CD14-positive monocyte (primary cell): ENCODE data around the gene POP7. TPM values are rescaled to one million over a fixed set of nuclear protein-coding genes. Genes with fewer than 3 reads are reported as not detected.
A peak's percentile ranks its signal among the peaks of the same experiment; 100 is the strongest.

Source experiments
- DNase-seq, 3 donors: peaks; one replicate each; pipeline ENCODE4 v3.0.0-alpha.2; 2011 to 2022
- H2AFZ ChIP-seq: 2 replicates; pipeline ENCODE4 v1.6.0; 2012; ENCODE audit warnings: mild to moderate bottlenecking, low read depth, low read length, inconsistent platforms; ENCODE audit not compliant: insufficient read depth, poor library complexity, severe bottlenecking
- H3K27ac ChIP-seq, 2 donors: 1 replicate in 1 of 2; 2 replicates in 1 of 2; pipeline ENCODE4 v1.5.1; 2012 to 2013; ENCODE audit warnings: low read length in 2 of 2, control low read depth in 1 of 2, inconsistent platforms in 1 of 2, low read depth in 1 of 2, mild to moderate bottlenecking in 1 of 2
- H3K27me3 ChIP-seq, 2 donors: one replicate each; pipeline versions ENCODE4 v1.6.0 to v1.6.1; 2011 to 2013; ENCODE audit warnings: low read length in 2 of 2; ENCODE audit not compliant: control insufficient read depth in 2 of 2, insufficient read depth in 2 of 2
- H3K36me3 ChIP-seq, 2 donors: replicated peaks in 1 of 2; 1 replicate in 1 of 2; 2 replicates in 1 of 2; pipeline versions ENCODE4 v1.5.1 to v1.6.1; 2012 to 2013; ENCODE audit warnings: low read length in 2 of 2, control low read depth in 1 of 2, inconsistent platforms in 1 of 2, mild to moderate bottlenecking in 1 of 2; ENCODE audit not compliant: insufficient read depth in 2 of 2, control insufficient read depth in 1 of 2
- H3K4me1 ChIP-seq, 2 donors: 1 replicate in 1 of 2; 2 replicates in 1 of 2; pipeline versions ENCODE4 v1.5.1 to v1.6.1; 2012 to 2013; ENCODE audit warnings: low read length in 2 of 2, control low read depth in 1 of 2, inconsistent platforms in 1 of 2, mild to moderate bottlenecking in 1 of 2, moderate library complexity in 1 of 2; ENCODE audit not compliant: insufficient read depth in 2 of 2, control insufficient read depth in 1 of 2
- H3K4me2 ChIP-seq: replicated peaks from 2 replicates; pipeline ENCODE3; 2012; ENCODE audit warnings: low read length, moderate library complexity, mild to moderate bottlenecking; ENCODE audit not compliant: poor library complexity, severe bottlenecking; ENCODE audit errors: extremely low read depth
- H3K4me3 ChIP-seq, 3 experiments: fragments of 200-600 bp in 1 of 3; sonication (generic) in 1 of 3; replicated peaks in 1 of 3; 1 replicate in 2 of 3; 2 replicates in 1 of 3; pipeline ENCODE4 v1.5.1; 2011 to 2013; ENCODE audit warnings: low read length in 3 of 3, mild to moderate bottlenecking in 3 of 3, control low read depth in 2 of 3, low read depth in 2 of 3, inconsistent platforms in 1 of 3, moderate library complexity in 1 of 3
- H3K79me2 ChIP-seq: 2 replicates; pipeline ENCODE4 v1.6.0; 2012; ENCODE audit warnings: mild to moderate bottlenecking, control low read depth, inconsistent platforms, low read length, moderate library complexity; ENCODE audit not compliant: insufficient read depth
- H3K9ac ChIP-seq: 2 replicates; pipeline ENCODE4 v1.6.0; 2017; ENCODE audit warnings: low read length, mild to moderate bottlenecking; ENCODE audit not compliant: insufficient read depth, poor library complexity, severe bottlenecking
- H3K9me3 ChIP-seq, 2 donors: replicated peaks in 1 of 2; 1 replicate in 1 of 2; 2 replicates in 1 of 2; pipeline versions ENCODE4 v1.5.1 to v1.6.1; 2012 to 2013; ENCODE audit warnings: low read length in 2 of 2, control low read depth in 1 of 2; ENCODE audit not compliant: control insufficient read depth in 1 of 2, insufficient read depth in 1 of 2
- H4K20me1 ChIP-seq: 2 replicates; pipeline ENCODE4 v1.6.0; 2012; ENCODE audit warnings: mild to moderate bottlenecking, low read length, control low read depth, moderate library complexity; ENCODE audit not compliant: insufficient read depth
- H3K27ac Mint-ChIP-seq, 7 donors: one replicate each; pipeline ENCODE4 v1.8.0; 2020; ENCODE audit warnings: mild to moderate bottlenecking in 7 of 7, mixed read lengths in 7 of 7, moderate library complexity in 6 of 7, inconsistent platforms in 2 of 7
- H3K27me3 Mint-ChIP-seq, 3 donors: one replicate each; pipeline ENCODE4 v1.8.0; 2021 to 2022; ENCODE audit warnings: low read depth in 3 of 3, mild to moderate bottlenecking in 3 of 3, mixed read lengths in 3 of 3, moderate library complexity in 3 of 3, inconsistent platforms in 1 of 3
- H3K36me3 Mint-ChIP-seq, 2 donors: one replicate each; pipeline ENCODE4 v1.8.0; 2020; ENCODE audit warnings: mixed read lengths in 2 of 2, inconsistent platforms in 1 of 2, mild to moderate bottlenecking in 1 of 2
- H3K4me1 Mint-ChIP-seq: one replicate; pipeline ENCODE4 v1.8.0; 2020; ENCODE audit warnings: mild to moderate bottlenecking, mixed read lengths
- H3K4me3 Mint-ChIP-seq, 2 donors: one replicate each; pipeline ENCODE4 v1.8.0; 2020; ENCODE audit warnings: mild to moderate bottlenecking in 2 of 2, mixed read lengths in 2 of 2, moderate library complexity in 1 of 2
- H3K9me3 Mint-ChIP-seq, 7 donors: one replicate each; pipeline ENCODE4 v1.8.0; 2020 to 2022; ENCODE audit warnings: mixed read lengths in 7 of 7, mild to moderate bottlenecking in 6 of 7, moderate library complexity in 6 of 7, inconsistent platforms in 2 of 7
- WGBS: methylation state at CpG from one replicate; pipeline ENCODE4 v1.1.5; 2013; ENCODE audit warnings: missing lambda C conversion rate; ENCODE audit not compliant: insufficient coverage; 5-methylcytosine and 5-hydroxymethylcytosine counted together
- intact Hi-C, 2 donors: fragments of 100-400 bp; cut with micrococcal nuclease; formaldehyde crosslinking; loops; one replicate each; pipeline versions ENCODE4 v1.15.0 to v1.15.1; 2023
- polyA plus RNA-seq, 3 donors: library from polyadenylated mRNA; depleted of rRNA in 1 of 3; unstranded in 2 of 3; stranded (reverse) in 1 of 3; fragments of 300-500 nt in 2 of 3; fragments of >200 nt in 1 of 3; fragmentation: Illumina TruSeq in 2 of 3; gene quantifications; 1 replicate in 2 of 3; 2 replicates in 1 of 3; pipeline ENCODE4 v1.2.3, GENCODE V29; 2012 to 2021
- TF ChIP-seq, protein P1 (sequence below): fragments of 200-600 bp; IDR thresholded peaks from one replicate; pipeline ENCODE4 v1.8.0; 2022; ENCODE audit warnings: antibody characterized with exemption, mild to moderate bottlenecking

The POP7 gene
- polyA plus RNA-seq, 3 donors: 11.1 to 48.5 (median 41.6) TPM

DNA sequence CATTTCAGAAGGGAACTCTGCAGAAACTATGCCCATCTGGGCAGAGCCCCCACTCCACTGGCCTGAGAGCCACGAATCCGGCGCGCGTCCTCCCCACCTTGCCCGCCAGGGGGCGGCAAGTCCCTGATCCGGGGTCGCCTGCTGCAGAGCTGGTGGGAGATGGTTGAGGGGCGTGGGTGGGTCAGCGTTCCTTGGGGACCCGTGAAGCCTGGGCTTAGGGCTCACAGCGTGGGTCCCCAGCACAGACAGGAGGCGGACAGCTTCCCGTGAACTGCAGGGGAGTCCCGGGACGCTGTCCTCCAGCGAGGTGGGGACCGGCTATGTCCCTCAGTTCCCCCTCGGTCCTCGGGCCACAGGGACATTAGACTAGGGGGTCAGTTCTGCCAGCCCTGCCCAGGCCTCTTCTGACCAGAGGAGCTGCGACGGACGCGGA is 585 bp upstream of the POP7 start:
- DNase-seq: peak; percentile 50 to 60 (median 52)
- H3K27ac Mint-ChIP-seq: peak overlapping the region; percentile 82 to 96 (median 92)
- H3K4me3 ChIP-seq: peak overlapping the region; percentile 67 to 95 (median 93)
- H3K4me1 ChIP-seq: peaks cover 16 to 23% of the 10 kb centered on the region in 2 donors
- H3K36me3 Mint-ChIP-seq: peaks cover 2 to 7% of the 10 kb centered on the region in 2 donors
- 0% methylated on average over 18 of the region's 25 CpGs for WGBS
- intact Hi-C loops: loop anchor here (5.0 kb wide), 2 partner anchors 33 to 147 kb away; partner anchors contain the start of genes GNB2 (in 1 of the 2) and SLC12A9 (in 1 of the 2)
- TF ChIP-seq, protein P1, sequence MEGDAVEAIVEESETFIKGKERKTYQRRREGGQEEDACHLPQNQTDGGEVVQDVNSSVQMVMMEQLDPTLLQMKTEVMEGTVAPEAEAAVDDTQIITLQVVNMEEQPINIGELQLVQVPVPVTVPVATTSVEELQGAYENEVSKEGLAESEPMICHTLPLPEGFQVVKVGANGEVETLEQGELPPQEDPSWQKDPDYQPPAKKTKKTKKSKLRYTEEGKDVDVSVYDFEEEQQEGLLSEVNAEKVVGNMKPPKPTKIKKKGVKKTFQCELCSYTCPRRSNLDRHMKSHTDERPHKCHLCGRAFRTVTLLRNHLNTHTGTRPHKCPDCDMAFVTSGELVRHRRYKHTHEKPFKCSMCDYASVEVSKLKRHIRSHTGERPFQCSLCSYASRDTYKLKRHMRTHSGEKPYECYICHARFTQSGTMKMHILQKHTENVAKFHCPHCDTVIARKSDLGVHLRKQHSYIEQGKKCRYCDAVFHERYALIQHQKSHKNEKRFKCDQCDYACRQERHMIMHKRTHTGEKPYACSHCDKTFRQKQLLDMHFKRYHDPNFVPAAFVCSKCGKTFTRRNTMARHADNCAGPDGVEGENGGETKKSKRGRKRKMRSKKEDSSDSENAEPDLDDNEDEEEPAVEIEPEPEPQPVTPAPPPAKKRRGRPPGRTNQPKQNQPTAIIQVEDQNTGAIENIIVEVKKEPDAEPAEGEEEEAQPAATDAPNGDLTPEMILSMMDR: peak; percentile 99
- peaks cover 0 to 3% of the 10 kb centered on the region in 2 donors for H3K27me3 ChIP-seq
- H3K9me3 Mint-ChIP-seq: no peaks in the 10 kb centered on the region
- peaks cover 6 to 18% (median 10%) of the 10 kb centered on the region in 3 donors for H3K27me3 Mint-ChIP-seq
- peaks cover 16% of the 10 kb centered on the region for H3K79me2 ChIP-seq
- H4K20me1 ChIP-seq: no peaks in the 10 kb centered on the region
- peak overlapping the region; percentile 88 for H3K9ac ChIP-seq
- peaks cover 18% of the 10 kb centered on the region for H3K4me1 Mint-ChIP-seq
- peak overlapping the region; percentile 91 for H3K4me2 ChIP-seq
- peak overlapping the region; percentile 94 to 96 for H3K4me3 Mint-ChIP-seq
- no peaks in the 10 kb centered on the region for H3K36me3 ChIP-seq
- peak overlapping the region; percentile 84 to 87 for H3K27ac ChIP-seq
- H3K9me3 ChIP-seq: no peaks in the 10 kb centered on the region
- H2AFZ ChIP-seq: peak overlapping the region; percentile 96

DNA sequence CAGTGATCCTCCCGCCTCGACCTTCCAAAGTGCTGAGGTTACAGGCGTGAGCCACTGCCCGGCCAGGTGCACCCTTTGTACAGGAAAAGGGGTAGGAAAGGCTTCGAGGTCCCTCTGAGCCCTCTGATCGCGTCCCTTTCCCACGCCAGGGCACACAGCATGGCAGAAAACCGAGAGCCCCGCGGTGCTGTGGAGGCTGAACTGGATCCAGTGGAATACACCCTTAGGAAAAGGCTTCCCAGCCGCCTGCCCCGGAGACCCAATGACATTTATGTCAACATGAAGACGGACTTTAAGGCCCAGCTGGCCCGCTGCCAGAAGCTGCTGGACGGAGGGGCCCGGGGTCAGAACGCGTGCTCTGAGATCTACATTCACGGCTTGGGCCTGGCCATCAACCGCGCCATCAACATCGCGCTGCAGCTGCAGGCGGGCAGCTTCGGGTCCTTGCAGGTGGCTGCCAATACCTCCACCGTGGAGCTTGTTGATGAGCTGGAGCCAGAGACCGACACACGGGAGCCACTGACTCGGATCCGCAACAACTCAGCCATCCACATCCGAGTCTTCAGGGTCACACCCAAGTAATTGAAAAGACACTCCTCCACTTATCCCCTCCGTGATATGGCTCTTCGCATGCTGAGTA is 871 bp downstream of the POP7 start:
- peaks cover 2 to 7% of the 10 kb centered on the region in 2 donors for H3K36me3 Mint-ChIP-seq
- peak overlapping the region in 6 of 7 donors; percentile 82 to 96 (median 90) for H3K27ac Mint-ChIP-seq
- Histone ChIP-seq H3K4me3 (peak overlapping the region; percentile 67 to 95 (median 93)), H2AFZ (peak overlapping the region; percentile 96), H3K79me2 (peaks cover 16% of the 10 kb centered on the region), H3K27me3 (peaks cover 0 to 3% of the 10 kb centered on the region in 2 donors), H4K20me1 (no peaks in the 10 kb centered on the region), H3K27ac (peak overlapping the region in 1 of 2 donors; percentile 84), H3K9me3 (no peaks in the 10 kb centered on the region), H3K4me1 (peaks cover 16 to 23% of the 10 kb centered on the region in 2 donors), H3K36me3 (no peaks in the 10 kb centered on the region), H3K9ac (peak overlapping the region; percentile 88), H3K4me2 (peak overlapping the region; percentile 91)
- H3K9me3 Mint-ChIP-seq: no peaks in the 10 kb centered on the region
- TF ChIP-seq, protein P1: no peak
- H3K27me3 Mint-ChIP-seq: peaks cover 2 to 10% (median 8%) of the 10 kb centered on the region in 3 donors
- peak overlapping the region; percentile 94 to 96 for H3K4me3 Mint-ChIP-seq
- intact Hi-C loops: loop anchor here (5.0 kb wide), 2 partner anchors 34 to 146 kb away; partner anchors contain the start of genes GNB2 (in 1 of the 2) and SLC12A9 (in 1 of the 2)
- no peak for DNase-seq
- peaks cover 14% of the 10 kb centered on the region for H3K4me1 Mint-ChIP-seq
- 60% methylated on average over 31 of the region's 34 CpGs for WGBS
